Mesendoderm (in vitro differentiated cells): ENCODE measurements around the gene GBGT1.
"Not testable (repeated sequence)": the region's sequence is repeated elsewhere in the genome, so short reads cannot be mapped to it uniquely, and the experiment has no call there.

ENCODE experiments used
- DNase-seq: peaks from one replicate; pipeline ENCODE4 v3.0.0; 2013
- H2AK5ac ChIP-seq: 2 replicates; pipeline ENCODE4 v1.6.1; 2013; ENCODE audit warnings: low read length, inconsistent platforms
- H2BK120ac ChIP-seq: 2 replicates; pipeline ENCODE4 v1.6.1; 2013; ENCODE audit warnings: low read depth, mild to moderate bottlenecking, low read length, moderate library complexity, mixed read lengths
- H2BK15ac ChIP-seq: replicated peaks from 2 replicates; pipeline ENCODE4 v1.6.1; 2013; ENCODE audit warnings: low read depth, mild to moderate bottlenecking, moderate library complexity
- H2BK5ac ChIP-seq: 2 replicates; pipeline ENCODE4 v1.6.1; 2013; ENCODE audit warnings: low read length, inconsistent platforms
- H3K18ac ChIP-seq: 2 replicates; pipeline ENCODE4 v1.6.1; 2013; ENCODE audit warnings: mild to moderate bottlenecking, low read length, mixed read lengths
- H3K23ac ChIP-seq: one replicate; pipeline ENCODE4 v1.6.1; 2013; ENCODE audit warnings: low read length
- H3K27ac ChIP-seq: 2 replicates; pipeline ENCODE4 v1.5.1; 2013; ENCODE audit warnings: low read depth, mild to moderate bottlenecking, inconsistent platforms, low read length, moderate library complexity
- H3K27me3 ChIP-seq: 2 replicates; pipeline ENCODE4 v1.6.1; 2013; ENCODE audit warnings: low read length, control low read depth, mild to moderate bottlenecking, inconsistent platforms; ENCODE audit not compliant: insufficient read depth, poor library complexity
- H3K36me3 ChIP-seq: 2 replicates; pipeline ENCODE4 v1.6.1; 2013; ENCODE audit warnings: low read length, inconsistent platforms; ENCODE audit not compliant: control insufficient read depth, insufficient read depth
- H3K4ac ChIP-seq: one replicate; pipeline ENCODE4 v1.6.1; 2013; ENCODE audit warnings: low read depth, mild to moderate bottlenecking, low read length, moderate library complexity
- H3K4me1 ChIP-seq: 2 replicates; pipeline ENCODE4 v1.6.1; 2013; ENCODE audit warnings: low read depth, low read length, inconsistent platforms; ENCODE audit not compliant: control insufficient read depth
- H3K4me2 ChIP-seq: 2 replicates; pipeline ENCODE4 v1.6.1; 2013; ENCODE audit warnings: low read length
- H3K4me3 ChIP-seq: 2 replicates; pipeline ENCODE4 v1.5.1; 2013; ENCODE audit warnings: mild to moderate bottlenecking, low read length
- H3K56ac ChIP-seq: one replicate; pipeline ENCODE4 v1.6.1; 2013; ENCODE audit warnings: low read length
- H3K79me1 ChIP-seq: 2 replicates; pipeline ENCODE4 v1.6.1; 2013; ENCODE audit warnings: low read length, inconsistent platforms
- H3K79me2 ChIP-seq: 2 replicates; pipeline ENCODE4 v1.6.1; 2013; ENCODE audit warnings: mild to moderate bottlenecking, low read length; ENCODE audit not compliant: control insufficient read depth, insufficient read depth
- H3K9ac ChIP-seq: 2 replicates; pipeline ENCODE4 v1.6.1; 2013; ENCODE audit warnings: low read length, inconsistent platforms
- H4K5ac ChIP-seq: one replicate; pipeline ENCODE4 v1.6.1; 2013; ENCODE audit warnings: low read length
- H4K8ac ChIP-seq: one replicate; pipeline ENCODE4 v1.6.1; 2013; ENCODE audit warnings: low read depth, mild to moderate bottlenecking, control low read depth, low read length, moderate library complexity
- WGBS: extraction: QIAGEN DNeasy Blood & Tissue Kit; methylation state at CpG from one replicate; pipeline ENCODE4 v1.1.7; 2013; ENCODE audit warnings: low lambda C conversion rate, missing lambda C conversion rate; ENCODE audit not compliant: insufficient coverage; ENCODE audit errors: extremely low coverage; 5-methylcytosine and 5-hydroxymethylcytosine counted together

Gene GBGT1

DNA sequence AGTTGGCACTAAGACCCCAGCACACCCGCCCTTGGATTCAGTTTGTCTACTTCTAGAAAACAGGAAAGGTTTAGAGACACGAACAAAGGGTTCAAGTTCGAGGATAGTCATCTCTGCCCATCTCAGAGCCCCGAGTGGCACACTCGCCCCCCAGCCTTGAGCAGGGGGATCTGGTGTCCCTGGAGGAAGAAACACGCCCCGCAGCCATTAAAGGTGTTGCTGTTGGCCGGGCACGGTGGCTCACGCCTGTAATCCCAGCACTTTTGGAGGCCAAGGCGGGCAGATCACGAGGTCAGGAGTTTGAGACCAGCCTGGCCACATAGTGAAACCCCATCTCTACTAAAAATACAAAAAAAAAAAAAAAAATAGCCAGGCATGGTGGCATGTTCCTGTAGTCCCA, 6.0 kb upstream of the GBGT1 start:
- H3K9ac ChIP-seq, H3K4ac ChIP-seq, H3K79me1 ChIP-seq, H4K8ac ChIP-seq, H3K79me2 ChIP-seq, H3K36me3 ChIP-seq, H2BK5ac ChIP-seq, H3K23ac ChIP-seq, H3K4me3 ChIP-seq, H3K27me3 ChIP-seq, H3K4me2 ChIP-seq, H2BK15ac ChIP-seq, H2BK120ac ChIP-seq, H2AK5ac ChIP-seq, H4K5ac ChIP-seq, H3K18ac ChIP-seq, H3K4me1 ChIP-seq, DNase-seq, H3K56ac ChIP-seq, H3K27ac ChIP-seq: not testable (repeated sequence)
- no CpG with 5 or more reads among the region's 12 CpGs for WGBS

DNA sequence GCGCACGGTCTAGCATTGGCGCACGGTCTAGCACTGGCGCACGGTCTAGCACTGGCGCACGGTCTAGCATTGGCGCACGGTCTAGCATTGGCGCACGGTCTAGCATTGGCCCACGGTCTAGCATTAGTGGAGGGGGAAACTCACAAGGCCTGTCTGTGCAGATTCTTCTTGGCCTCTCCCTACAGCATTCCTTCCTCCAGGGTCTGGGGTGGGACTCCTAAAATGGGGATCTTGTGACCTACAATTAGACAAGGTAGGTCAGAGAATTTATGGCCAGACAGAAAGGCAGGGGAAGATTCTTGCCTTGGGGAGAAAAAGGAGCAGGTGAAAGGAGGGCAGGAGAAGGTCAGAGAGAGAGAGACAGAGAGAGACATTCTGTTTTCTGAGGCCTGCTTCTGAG, 5.4 kb upstream of the GBGT1 start:
- no peak overlapping the region for H3K4me3 ChIP-seq
- H4K8ac ChIP-seq = no peak overlapping the region
- no peaks in the 10 kb centered on the region for H3K27me3 ChIP-seq
- H3K4me1 ChIP-seq = no peaks in the 10 kb centered on the region
- H3K79me2 ChIP-seq = no peaks in the 10 kb centered on the region
- no peak overlapping the region for H3K56ac ChIP-seq
- H2BK120ac ChIP-seq = no peak overlapping the region
- no peak overlapping the region for H3K23ac ChIP-seq
- H2BK5ac ChIP-seq = no peak overlapping the region
- WGBS = no CpG with 5 or more reads among the region's 13 CpGs
- H2BK15ac ChIP-seq = no peak overlapping the region
- H4K5ac ChIP-seq = no peak overlapping the region
- H3K4me2 ChIP-seq = no peak overlapping the region
- H3K36me3 ChIP-seq = no peaks in the 10 kb centered on the region
- no peak overlapping the region for H2AK5ac ChIP-seq
- no peak overlapping the region for H3K27ac ChIP-seq
- H3K9ac ChIP-seq = no peak overlapping the region
- H3K18ac ChIP-seq = no peak overlapping the region
- no peaks in the 10 kb centered on the region for H3K79me1 ChIP-seq
- no peak for DNase-seq
- H3K4ac ChIP-seq = no peak overlapping the region

DNA sequence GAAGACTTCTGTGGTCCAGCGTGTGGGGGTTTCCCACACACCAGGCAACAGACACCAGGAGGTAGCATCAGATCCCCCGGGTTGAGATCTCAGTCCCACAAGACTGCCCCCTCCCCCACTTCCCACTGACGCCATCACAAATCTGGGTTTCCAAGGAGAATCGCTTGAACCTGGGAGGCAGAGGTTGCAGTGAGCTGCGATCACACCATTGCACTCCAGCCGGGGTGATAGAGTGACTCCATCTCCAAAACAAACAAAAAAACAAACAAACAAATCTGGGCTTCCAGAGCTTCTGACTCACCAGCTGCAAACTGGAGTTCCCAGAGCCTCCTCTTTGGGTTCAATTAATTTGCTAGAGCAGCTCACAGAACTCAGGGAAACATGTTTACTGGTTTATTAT, 4.7 kb upstream of the GBGT1 start:
- Histone ChIP-seq H4K8ac (no peak overlapping the region), H2BK15ac (no peak overlapping the region), H3K4me3 (no peak overlapping the region), H3K4me2 (no peak overlapping the region), H3K18ac (no peak overlapping the region), H2BK5ac (no peak overlapping the region), H3K79me1 (no peaks in the 10 kb centered on the region), H3K56ac (no peak overlapping the region), H3K4ac (no peak overlapping the region), H4K5ac (no peak overlapping the region), H3K23ac (no peak overlapping the region), H3K9ac (no peak overlapping the region), H2AK5ac (no peak overlapping the region), H2BK120ac (no peak overlapping the region), H3K4me1 (no peaks in the 10 kb centered on the region), H3K27me3 (peaks cover under 1% of the 10 kb centered on the region), H3K79me2 (no peaks in the 10 kb centered on the region), H3K36me3 (no peaks in the 10 kb centered on the region), H3K27ac (no peak overlapping the region)
- no CpG with 5 or more reads among the region's 6 CpGs for WGBS
- peak; percentile 72 for DNase-seq

DNA sequence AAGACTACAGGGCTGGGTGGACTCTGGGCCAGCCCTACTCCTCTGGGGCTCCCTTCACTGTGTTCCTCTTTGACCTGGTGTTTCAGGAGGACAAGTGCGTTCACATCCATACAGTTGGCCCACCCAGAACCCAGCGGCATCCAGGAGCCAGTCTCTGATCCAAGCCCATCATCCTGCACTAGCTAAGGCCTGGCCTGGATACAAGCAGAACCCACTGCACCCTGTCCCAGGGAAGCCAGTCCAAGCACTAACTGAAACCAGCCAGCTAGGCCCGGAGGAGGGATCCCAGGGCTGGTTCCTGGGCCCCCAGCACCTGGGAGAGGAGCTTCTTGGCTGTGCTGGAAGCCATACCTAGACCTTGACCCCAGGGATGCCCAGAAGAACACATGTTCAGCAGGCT, 4.1 kb upstream of the GBGT1 start:
- no peak overlapping the region for H4K5ac ChIP-seq
- H3K79me1 ChIP-seq = no peaks in the 10 kb centered on the region
- H2BK15ac ChIP-seq = no peak overlapping the region
- H2BK120ac ChIP-seq = no peak overlapping the region
- H3K4ac ChIP-seq = no peak overlapping the region
- no peaks in the 10 kb centered on the region for H3K36me3 ChIP-seq
- H2BK5ac ChIP-seq = no peak overlapping the region
- H3K4me1 ChIP-seq = no peaks in the 10 kb centered on the region
- H3K23ac ChIP-seq = no peak overlapping the region
- H3K27me3 ChIP-seq = peaks cover 3% of the 10 kb centered on the region
- no peak overlapping the region for H3K56ac ChIP-seq
- no peak overlapping the region for H3K18ac ChIP-seq
- H2AK5ac ChIP-seq = no peak overlapping the region
- no peaks in the 10 kb centered on the region for H3K79me2 ChIP-seq
- no peak overlapping the region for H3K9ac ChIP-seq
- H3K4me2 ChIP-seq = no peak overlapping the region
- H4K8ac ChIP-seq = no peak overlapping the region
- H3K4me3 ChIP-seq = no peak overlapping the region
- WGBS = no CpG with 5 or more reads among the region's 3 CpGs
- DNase-seq = no peak
- H3K27ac ChIP-seq = no peak overlapping the region

DNA sequence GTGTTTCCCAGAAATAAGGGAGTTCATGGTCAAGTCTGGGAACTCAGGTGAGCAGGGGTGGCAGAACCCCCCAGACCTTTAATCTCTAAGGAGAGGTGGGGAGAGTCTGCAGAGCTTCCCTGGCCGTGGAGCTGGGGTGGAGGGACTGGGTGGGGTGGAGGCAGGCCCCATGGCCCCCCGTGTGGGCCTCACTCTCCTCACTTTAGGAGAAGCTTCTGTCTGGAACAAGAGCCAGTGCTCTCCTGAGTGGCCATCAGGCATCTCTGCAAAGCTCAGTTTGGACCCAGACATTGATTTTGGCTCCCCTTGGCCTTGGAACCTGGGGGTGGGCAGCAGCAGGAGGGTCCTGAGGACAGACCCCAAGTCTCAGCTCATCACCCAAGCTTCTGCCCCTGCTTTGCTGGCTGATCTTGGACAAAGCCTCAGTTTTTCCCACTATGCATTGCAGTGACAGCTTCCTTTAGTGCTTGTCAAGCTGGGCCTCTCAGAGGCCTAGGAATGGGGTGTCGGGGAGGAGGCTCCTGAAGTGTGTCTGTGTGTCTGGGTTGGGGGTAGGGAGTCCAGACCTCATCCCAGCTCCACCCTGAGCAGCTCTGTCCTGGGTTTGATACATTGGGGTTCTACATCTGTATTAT, 3.5 kb upstream of the GBGT1 start:
- Histone ChIP-seq H3K79me2 (no peaks in the 10 kb centered on the region), H3K4ac (no peak overlapping the region), H3K27ac (no peak overlapping the region), H3K56ac (no peak overlapping the region), H3K79me1 (no peaks in the 10 kb centered on the region), H2BK120ac (no peak overlapping the region), H2BK5ac (no peak overlapping the region), H3K36me3 (no peaks in the 10 kb centered on the region), H4K8ac (no peak overlapping the region), H3K9ac (no peak overlapping the region), H3K27me3 (peaks cover 3% of the 10 kb centered on the region), H2BK15ac (no peak overlapping the region), H3K4me1 (no peaks in the 10 kb centered on the region), H3K4me3 (no peak overlapping the region), H4K5ac (no peak overlapping the region), H2AK5ac (no peak overlapping the region), H3K23ac (no peak overlapping the region), H3K4me2 (no peak overlapping the region), H3K18ac (no peak overlapping the region)
- no peak for DNase-seq
- WGBS = no CpG with 5 or more reads among the region's 3 CpGs

DNA sequence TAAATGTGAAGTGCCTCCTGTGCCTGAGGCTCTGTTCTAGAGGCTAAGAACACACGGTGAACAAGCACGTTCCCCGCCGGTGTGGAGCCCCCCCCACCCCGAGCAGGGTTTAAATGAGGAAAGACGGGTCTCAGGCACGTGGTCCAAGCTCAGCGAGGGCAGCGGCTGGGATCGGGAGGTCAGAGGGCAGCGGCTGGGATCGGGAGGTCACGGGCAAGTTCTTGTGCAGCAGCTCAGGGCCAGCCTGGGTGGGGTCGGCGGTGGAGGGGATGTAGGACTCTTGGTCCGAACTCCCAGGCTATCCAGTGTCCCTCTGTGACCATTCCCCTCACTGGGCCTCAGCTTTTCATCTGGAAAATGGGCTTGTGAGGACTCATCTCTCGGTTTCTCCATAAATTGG, 2.7 kb upstream of the GBGT1 start:
- H2BK15ac ChIP-seq = no peak overlapping the region
- H3K27ac ChIP-seq = no peak overlapping the region
- no peaks in the 10 kb centered on the region for H3K4me1 ChIP-seq
- no peak overlapping the region for H2BK120ac ChIP-seq
- H2BK5ac ChIP-seq = no peak overlapping the region
- no CpG with 5 or more reads among the region's 17 CpGs for WGBS
- no peak overlapping the region for H3K9ac ChIP-seq
- peaks cover 3% of the 10 kb centered on the region for H3K27me3 ChIP-seq
- H3K4me2 ChIP-seq = no peak overlapping the region
- H2AK5ac ChIP-seq = no peak overlapping the region
- H3K36me3 ChIP-seq = no peaks in the 10 kb centered on the region
- H3K4ac ChIP-seq = no peak overlapping the region
- H4K5ac ChIP-seq = no peak overlapping the region
- no peaks in the 10 kb centered on the region for H3K79me1 ChIP-seq
- no peak for DNase-seq
- no peak overlapping the region for H3K56ac ChIP-seq
- no peaks in the 10 kb centered on the region for H3K79me2 ChIP-seq
- no peak overlapping the region for H4K8ac ChIP-seq
- H3K23ac ChIP-seq = no peak overlapping the region
- H3K18ac ChIP-seq = no peak overlapping the region
- H3K4me3 ChIP-seq = no peak overlapping the region
